ENCODE data around the gene TMEM184A.
A peak's percentile ranks its signal among the peaks of the same experiment; 100 is the strongest.

Gene TMEM184A

GRCh38 chr7:1580422-1581030, 24.5 kb upstream of the TMEM184A start:
- POLR2A ChIA-PET: interaction anchor here (0.7 kb wide), 1 partner anchor 438 kb away, joined by 4 read pairs; no protein-coding TSS in a partner anchor

DNA sequence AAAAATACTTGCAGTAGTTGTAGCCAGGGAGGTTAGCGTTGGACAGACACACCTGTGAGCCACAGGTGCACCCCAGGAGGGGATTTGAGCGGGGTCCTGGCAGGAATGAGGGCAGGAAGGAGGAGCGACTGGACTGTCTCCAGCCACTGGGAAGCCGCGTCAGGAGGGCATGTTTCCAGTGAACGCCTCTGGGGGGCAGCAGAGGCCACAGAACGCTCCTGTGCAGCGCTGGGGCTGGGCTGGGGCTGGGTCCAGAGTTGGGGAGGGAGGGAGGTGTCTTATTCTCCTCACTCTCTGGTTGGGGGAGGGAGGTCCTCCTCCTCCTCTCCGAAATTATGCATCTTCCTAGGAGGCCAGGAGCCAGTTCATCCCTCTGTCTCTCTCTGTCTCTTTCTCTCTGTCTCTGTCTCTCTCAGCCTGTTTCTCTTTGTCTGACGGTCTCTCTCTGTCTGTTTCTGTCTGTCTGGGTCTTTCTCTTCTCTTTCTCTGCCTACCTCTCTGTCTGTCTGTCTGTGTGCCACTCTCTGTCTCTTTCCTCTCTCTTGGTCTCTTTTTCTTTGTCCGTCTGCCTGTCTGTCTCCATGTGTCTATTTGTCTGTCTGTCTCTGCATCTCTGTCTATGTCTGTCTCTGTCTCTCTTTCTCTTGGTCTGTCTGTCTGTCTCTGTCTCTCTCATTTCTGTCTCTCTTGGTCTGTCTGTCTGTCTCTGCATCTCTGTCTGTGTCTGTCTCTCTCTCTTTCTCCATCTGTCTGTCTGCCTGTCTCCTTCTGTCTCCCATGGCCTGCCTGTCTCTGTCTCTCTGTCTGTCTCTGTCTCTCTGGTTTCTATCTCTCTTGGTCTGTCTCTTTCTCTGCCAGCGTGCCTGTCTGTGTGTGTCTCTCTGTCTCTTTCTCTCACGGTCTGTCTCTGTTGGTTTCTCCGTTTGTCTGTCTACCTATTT, 23.7 kb upstream of the TMEM184A start:
- H3K4me3 ChIP-seq (ENCODE audit: low read depth, low read length): no peak overlapping the region
- CTCF ChIA-PET: interaction anchor here (0.7 to 1.6 kb wide), 25 partner anchors 8 to 807 kb away, joined by 3 to 19 read pairs (median 4); partner anchors contain the start of gene PSMG3
- no peak for DNase-seq (ENCODE audit: low read depth, low spot score)
- TF ChIP-seq CTCF (IDR thresholded peaks at IDR 0.05; ENCODE audit: insufficient read depth, low read length, missing control alignments): peak; percentile 92
- POLR2A ChIA-PET: no interaction called here

More at GRCh38 chr7:1580422-1581030, 24.5 kb upstream of the TMEM184A start:
- no peak for TF ChIP-seq CTCF (IDR thresholded peaks at IDR 0.05; ENCODE audit: insufficient read depth, low read length, missing control alignments)
- CTCF ChIA-PET: interaction anchor here (0.7 to 1.6 kb wide), 9 partner anchors 10 to 784 kb away, joined by 3 to 10 read pairs (median 4); no protein-coding TSS in a partner anchor
- no peak overlapping the region for H3K4me3 ChIP-seq (ENCODE audit: low read depth, low read length)
- DNase-seq (ENCODE audit: low read depth, low spot score): no peak

GRCh38 chr7:1578513-1578912, 22.5 kb upstream of the TMEM184A start:
- TF ChIP-seq CTCF (IDR thresholded peaks at IDR 0.05; ENCODE audit: insufficient read depth, low read length, missing control alignments): no peak
- ChIA-PET CTCF (interaction anchor here (0.7 to 1.3 kb wide), 15 partner anchors 8 to 770 kb away, joined by 3 to 19 read pairs (median 4); partner anchors contain the start of gene PSMG3), POLR2A (no interaction called here)
- no peak for DNase-seq (ENCODE audit: low read depth, low spot score)
- no peak overlapping the region for H3K4me3 ChIP-seq (ENCODE audit: low read depth, low read length)

GRCh38 chr7:1576521-1577253, 20.7 kb upstream of the TMEM184A start:
- POLR2A ChIA-PET: no interaction called here
- CTCF ChIA-PET: interaction anchor here (1.4 to 1.5 kb wide), 2 partner anchors 633 to 771 kb away, joined by 4 read pairs; no protein-coding TSS in a partner anchor
- no peak for DNase-seq (ENCODE audit: low read depth, low spot score)
- no peak overlapping the region for H3K4me3 ChIP-seq (ENCODE audit: low read depth, low read length)
- TF ChIP-seq CTCF (IDR thresholded peaks at IDR 0.05; ENCODE audit: insufficient read depth, low read length, missing control alignments): no peak

- ChIA-PET POLR2A (no interaction called here), CTCF (no interaction called here)
- H3K4me3 ChIP-seq (ENCODE audit: low read depth, low read length): no peak overlapping the region
- TF ChIP-seq CTCF (IDR thresholded peaks at IDR 0.05; ENCODE audit: insufficient read depth, low read length, missing control alignments): no peak
- no peak for DNase-seq (ENCODE audit: low read depth, low spot score)
Measured at GRCh38 chr7:1575809-1576208, 19.8 kb upstream of the TMEM184A start.

Measured in AG04449 (cell line).